ENCODE measurements around the gene FAM168A. TPM values are rescaled to one million over a fixed set of nuclear protein-coding genes. Genes with fewer than 3 reads are reported as not detected.

FAM168A gene
- total RNA-seq, 2 donors from 2014 or later = 8.9 to 14.0 TPM

DNA sequence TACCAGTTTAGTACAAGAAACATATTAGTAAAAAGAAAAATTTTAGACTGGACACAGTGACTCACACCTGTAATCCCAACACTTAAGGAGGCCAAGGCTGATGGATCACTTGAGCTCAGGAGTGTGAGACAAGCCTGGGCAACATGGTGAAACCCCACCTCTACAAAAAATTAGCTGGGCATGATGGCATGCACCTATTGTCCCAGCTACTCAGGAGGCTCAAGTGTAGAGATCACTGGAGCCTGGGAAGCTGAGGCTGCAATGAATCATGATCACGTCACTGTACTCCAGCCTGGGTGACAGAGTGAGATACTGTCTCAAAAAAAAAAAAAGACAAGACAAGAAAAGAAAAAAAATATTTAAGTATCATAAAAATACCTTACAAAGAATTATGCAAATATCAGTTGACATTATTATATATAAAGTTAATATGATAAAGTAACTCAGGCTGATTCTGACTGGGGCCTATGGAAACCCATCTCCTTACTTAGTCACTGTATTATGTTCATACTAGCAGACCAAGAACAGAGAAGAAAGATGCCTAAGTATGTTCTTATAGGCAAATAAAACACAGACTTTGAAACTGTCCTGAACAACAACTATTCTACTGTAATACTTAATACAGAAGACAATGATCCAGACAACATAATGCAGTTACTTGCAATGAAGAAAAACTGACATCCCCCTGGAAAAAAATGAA, 27.3 kb downstream of the FAM168A start:
- ATAC-seq (no peak), DNase-seq (no peak)
- TF ChIP-seq POLR2A (IDR thresholded peaks at IDR 0.05) = no peak
- TF ChIP-seq, protein P1, sequence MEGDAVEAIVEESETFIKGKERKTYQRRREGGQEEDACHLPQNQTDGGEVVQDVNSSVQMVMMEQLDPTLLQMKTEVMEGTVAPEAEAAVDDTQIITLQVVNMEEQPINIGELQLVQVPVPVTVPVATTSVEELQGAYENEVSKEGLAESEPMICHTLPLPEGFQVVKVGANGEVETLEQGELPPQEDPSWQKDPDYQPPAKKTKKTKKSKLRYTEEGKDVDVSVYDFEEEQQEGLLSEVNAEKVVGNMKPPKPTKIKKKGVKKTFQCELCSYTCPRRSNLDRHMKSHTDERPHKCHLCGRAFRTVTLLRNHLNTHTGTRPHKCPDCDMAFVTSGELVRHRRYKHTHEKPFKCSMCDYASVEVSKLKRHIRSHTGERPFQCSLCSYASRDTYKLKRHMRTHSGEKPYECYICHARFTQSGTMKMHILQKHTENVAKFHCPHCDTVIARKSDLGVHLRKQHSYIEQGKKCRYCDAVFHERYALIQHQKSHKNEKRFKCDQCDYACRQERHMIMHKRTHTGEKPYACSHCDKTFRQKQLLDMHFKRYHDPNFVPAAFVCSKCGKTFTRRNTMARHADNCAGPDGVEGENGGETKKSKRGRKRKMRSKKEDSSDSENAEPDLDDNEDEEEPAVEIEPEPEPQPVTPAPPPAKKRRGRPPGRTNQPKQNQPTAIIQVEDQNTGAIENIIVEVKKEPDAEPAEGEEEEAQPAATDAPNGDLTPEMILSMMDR (IDR thresholded peaks at IDR 0.05) = no peak
- H3K36me3 ChIP-seq (replicated peaks in 1 of 2; ENCODE audit: insufficient read depth in 1 of 2, low read depth in 2 of 2) = no peaks in the 10 kb centered on the region
- H3K27ac ChIP-seq = no peak overlapping the region
- H3K27me3 ChIP-seq = no peaks in the 10 kb centered on the region
- WGBS, 2 donors = 89 to 93% methylated on average over 1 of the region's 1 CpG
- no peak overlapping the region for H3K4me3 ChIP-seq
- intact Hi-C loops (cut with DNase I) = no loop called here
- no peaks in the 10 kb centered on the region for H3K9me3 ChIP-seq
- H3K4me1 ChIP-seq = no peaks in the 10 kb centered on the region

DNA sequence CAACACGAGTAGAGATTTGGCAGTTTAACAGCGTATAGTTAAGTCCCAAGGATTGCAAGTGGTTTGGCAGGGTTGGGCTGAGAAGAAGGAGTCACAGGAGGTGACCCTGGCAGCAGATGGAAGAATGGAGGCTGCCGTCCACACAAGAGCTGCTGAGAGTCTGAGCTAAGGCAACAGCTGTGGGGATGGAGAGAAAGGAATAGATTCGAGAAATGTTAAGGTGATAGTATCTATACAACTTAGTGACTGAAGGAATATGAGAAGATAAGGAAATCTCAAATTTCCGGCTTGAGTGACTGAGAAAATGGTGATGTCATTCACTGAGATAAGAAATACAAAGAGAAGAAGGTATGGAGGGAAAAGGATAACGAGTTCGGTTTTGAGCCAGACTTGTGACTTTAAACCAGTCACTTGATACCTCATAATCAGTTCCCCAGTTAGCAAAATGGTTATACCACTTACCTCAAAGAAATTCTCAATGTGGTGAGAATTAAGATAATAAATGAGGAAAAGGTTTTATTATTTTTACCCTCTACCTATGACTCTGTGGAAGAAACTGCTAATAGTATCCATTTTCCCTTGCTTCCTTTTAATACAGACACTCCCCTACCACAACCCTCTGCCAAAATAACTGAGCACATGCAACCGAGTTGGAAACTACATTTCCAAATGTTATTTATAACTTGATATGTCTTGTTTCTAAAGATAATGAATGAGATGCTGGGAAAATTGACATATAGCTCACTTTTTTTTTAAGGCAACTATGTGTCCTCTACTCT, 30.7 kb downstream of the FAM168A start:
- Histone ChIP-seq H3K4me1 (no peaks in the 10 kb centered on the region), H3K27me3 (no peaks in the 10 kb centered on the region), H3K4me3 (no peak overlapping the region), H3K36me3 (replicated peaks in 1 of 2; ENCODE audit: insufficient read depth in 1 of 2, low read depth in 2 of 2) (no peaks in the 10 kb centered on the region), H3K27ac (no peak overlapping the region), H3K9me3 (no peaks in the 10 kb centered on the region)
- no peak for DNase-seq
- TF ChIP-seq, protein P1 (IDR thresholded peaks at IDR 0.05) = no peak
- 65 to 72% methylated on average over 8 of the region's 8 CpGs for WGBS, 2 donors
- intact Hi-C loops (cut with DNase I) = no loop called here
- ATAC-seq = no peak

DNA sequence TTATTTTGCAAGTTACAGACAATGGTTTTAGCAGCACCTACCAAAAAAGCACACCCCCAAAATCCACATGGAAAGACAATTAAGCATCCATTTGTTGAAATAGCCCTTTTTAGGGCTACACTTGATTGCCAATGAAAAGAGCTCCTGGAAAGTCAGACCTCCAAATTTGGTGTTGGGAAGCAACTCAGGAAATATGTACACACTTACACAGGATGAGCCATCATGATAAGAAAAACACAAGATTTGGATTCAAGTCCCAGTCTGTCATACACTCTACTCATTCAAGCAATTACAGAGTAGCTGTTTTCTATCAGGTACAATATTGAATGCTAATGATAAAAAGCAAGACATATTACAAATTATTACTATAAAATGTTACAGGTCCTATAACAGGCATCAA, 31.5 kb downstream of the FAM168A start:
- ATAC-seq (no peak), DNase-seq (no peak)
- TF ChIP-seq, protein P1 (IDR thresholded peaks at IDR 0.05) = no peak
- no peak for TF ChIP-seq POLR2A (IDR thresholded peaks at IDR 0.05)
- no peaks in the 10 kb centered on the region for H3K4me1 ChIP-seq
- intact Hi-C loops (cut with DNase I) = no loop called here
- no peak overlapping the region for H3K4me3 ChIP-seq
- H3K36me3 ChIP-seq (replicated peaks in 1 of 2; ENCODE audit: insufficient read depth in 1 of 2, low read depth in 2 of 2) = no peaks in the 10 kb centered on the region
- no peaks in the 10 kb centered on the region for H3K27me3 ChIP-seq
- no peak overlapping the region for H3K27ac ChIP-seq
- no peaks in the 10 kb centered on the region for H3K9me3 ChIP-seq

DNA sequence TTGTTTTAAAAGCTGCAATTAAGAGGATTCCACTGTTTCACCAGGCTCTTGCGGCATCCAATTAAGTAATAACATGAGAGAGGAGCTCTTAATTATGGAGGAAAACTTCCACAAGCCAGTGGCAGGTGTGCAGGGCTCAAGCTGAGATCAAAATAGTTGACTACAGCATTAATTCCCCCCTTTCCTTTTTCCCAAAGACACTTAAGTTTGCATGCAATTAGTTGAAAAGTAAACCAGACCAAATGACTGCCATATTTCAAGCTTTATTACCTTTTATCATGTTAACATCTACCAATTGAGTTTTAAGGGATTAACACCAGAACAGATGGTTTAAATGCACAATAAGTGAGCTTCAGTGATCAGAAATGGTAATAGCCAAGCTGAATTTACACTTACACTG, 32.1 kb downstream of the FAM168A start:
- Histone ChIP-seq H3K4me3 (no peak overlapping the region), H3K9me3 (no peaks in the 10 kb centered on the region), H3K27ac (no peak overlapping the region), H3K27me3 (no peaks in the 10 kb centered on the region), H3K36me3 (replicated peaks in 1 of 2; ENCODE audit: insufficient read depth in 1 of 2, low read depth in 2 of 2) (no peaks in the 10 kb centered on the region), H3K4me1 (no peaks in the 10 kb centered on the region)
- intact Hi-C loops (cut with DNase I) = no loop called here
- DNase-seq = no peak
- no peak for ATAC-seq
- TF ChIP-seq POLR2A (IDR thresholded peaks at IDR 0.05) = no peak
- TF ChIP-seq, protein P1 (IDR thresholded peaks at IDR 0.05) = no peak
- WGBS, 2 donors = 23 to 26% methylated on average over 1 of the region's 1 CpG
